ENCODE measurements around the gene SLC34A3.

Gene SLC34A3

DNA sequence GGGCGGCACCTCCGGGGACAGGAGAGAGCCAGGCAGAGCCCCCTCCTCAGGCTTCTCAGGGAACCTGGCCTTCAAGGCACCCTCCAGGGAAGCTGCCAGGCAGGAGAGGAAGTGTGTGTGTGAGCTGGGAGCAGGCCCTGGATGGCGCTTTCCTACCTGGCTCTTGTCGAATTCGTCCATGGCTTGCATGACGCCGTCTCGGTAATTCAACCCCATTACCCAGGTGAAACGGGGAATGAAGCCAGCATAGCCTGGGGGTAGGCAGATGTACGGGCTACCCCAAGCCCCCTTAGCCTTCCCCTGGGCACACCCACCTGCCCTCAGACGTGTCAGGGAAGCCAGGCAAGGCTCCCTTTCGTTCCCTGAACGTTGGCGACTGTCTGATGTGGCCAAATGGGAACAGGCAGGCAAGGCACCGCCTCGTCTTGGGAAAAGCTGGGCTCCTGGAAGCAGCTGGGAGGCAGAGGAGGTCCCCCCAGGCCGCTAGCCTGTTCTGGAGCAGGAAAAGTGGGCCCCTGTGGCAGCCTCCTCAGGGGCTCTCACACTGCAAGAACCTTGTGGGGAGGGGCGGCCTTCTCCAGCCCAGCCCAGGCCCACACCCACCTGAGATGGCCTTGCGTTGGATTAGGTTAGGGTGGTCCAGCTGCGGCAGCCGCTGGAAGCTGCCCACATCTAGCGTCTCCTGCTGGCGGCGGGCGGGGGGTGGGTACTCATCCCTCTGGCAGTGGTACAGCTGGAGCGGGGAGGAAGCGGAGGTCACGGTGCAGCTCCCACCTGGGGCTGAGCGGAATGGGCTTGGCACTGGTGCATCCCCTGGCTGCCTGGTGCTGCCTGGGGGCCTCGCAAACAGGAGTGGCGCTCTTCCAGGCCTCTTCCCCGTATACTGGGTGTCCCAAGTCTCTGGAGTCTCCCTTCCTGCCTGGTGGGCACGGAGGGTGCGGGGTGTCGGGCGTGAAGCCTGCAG is 14.1 kb downstream of the SLC34A3 start:
- no peak overlapping the region for H3K4me3 ChIP-seq (ENCODE audit: control insufficient read depth, low read depth, low read length)
- no peak for TF ChIP-seq CTCF (IDR thresholded peaks at IDR 0.05; ENCODE audit: control insufficient read depth, insufficient read depth, low read depth, low read length, missing control alignments)
- DNase-seq (ENCODE audit: low read depth), result no peak

- no peak overlapping the region for H3K4me3 ChIP-seq (ENCODE audit: control insufficient read depth, low read depth, low read length)
- no peak for DNase-seq (ENCODE audit: low read depth)
- no peak for TF ChIP-seq CTCF (IDR thresholded peaks at IDR 0.05; ENCODE audit: control insufficient read depth, insufficient read depth, low read depth, low read length, missing control alignments)
These were observed 15.0 kb downstream of the SLC34A3 start for GRCh38 chr9:137245450-137246421.

- H3K4me3 ChIP-seq (ENCODE audit: control insufficient read depth, low read depth, low read length), result no peak overlapping the region
- no peak for TF ChIP-seq CTCF (IDR thresholded peaks at IDR 0.05; ENCODE audit: control insufficient read depth, insufficient read depth, low read depth, low read length, missing control alignments)
- no peak for DNase-seq (ENCODE audit: low read depth)
These were observed 16.6 kb downstream of the SLC34A3 start for GRCh38 chr9:137247135-137247915.

GRCh38 chr9:137247916-137248175 is 17.1 kb downstream of the SLC34A3 start:
- no peak for DNase-seq (ENCODE audit: low read depth)
- no peak overlapping the region for H3K4me3 ChIP-seq (ENCODE audit: control insufficient read depth, low read depth, low read length)
- no peak for TF ChIP-seq CTCF (IDR thresholded peaks at IDR 0.05; ENCODE audit: control insufficient read depth, insufficient read depth, low read depth, low read length, missing control alignments)

GRCh38 chr9:137250329-137251193 is 19.9 kb downstream of the SLC34A3 start:
- no peak overlapping the region for H3K4me3 ChIP-seq (ENCODE audit: control insufficient read depth, low read depth, low read length)
- DNase-seq (ENCODE audit: low read depth), result no peak
- no peak for TF ChIP-seq CTCF (IDR thresholded peaks at IDR 0.05; ENCODE audit: control insufficient read depth, insufficient read depth, low read depth, low read length, missing control alignments)

Data from AG09309 (cell line).